OCI-LY1 (cell line): ENCODE data around the gene CPLX1.
"Not testable (repeated sequence)": the region's sequence is repeated elsewhere in the genome, so short reads cannot be mapped to it uniquely, and the experiment has no call there.

ENCODE experiments used
- H2AFZ ChIP-seq: fragments of 200-600 bp; sonication (generic), shearing (Covaris generic); 2 replicates; pipeline ENCODE4 v1.6.0; 2014; ENCODE audit warnings: antibody characterized with exemption, mild to moderate bottlenecking, low read length
- H3F3A ChIP-seq: fragments of 200-600 bp; sonication (generic), shearing (Covaris generic); 2 replicates; pipeline ENCODE4 v1.6.0; 2014; ENCODE audit warnings: mild to moderate bottlenecking, antibody characterized with exemption, low read length, moderate library complexity; ENCODE audit not compliant: insufficient read depth
- H3K27ac ChIP-seq: fragments of 200-600 bp; sonication (generic); 2 replicates; pipeline ENCODE4 v1.5.1; 2014; ENCODE audit warnings: low read length, mixed run types, mild to moderate bottlenecking, low read depth; ENCODE audit not compliant: poor library complexity, severe bottlenecking
- H3K27me3 ChIP-seq: fragments of 200-600 bp; sonication (generic); 2 replicates; pipeline ENCODE4 v1.6.0; 2014; ENCODE audit warnings: antibody characterized with exemption, mild to moderate bottlenecking, low read length, moderate library complexity; ENCODE audit not compliant: insufficient read depth
- H3K36me3 ChIP-seq: fragments of 200-600 bp; sonication (generic); 2 replicates; pipeline ENCODE4 v1.6.1; 2014; ENCODE audit warnings: mild to moderate bottlenecking, antibody characterized with exemption, low read length, moderate library complexity, mixed read lengths; ENCODE audit not compliant: insufficient read depth
- H3K4me1 ChIP-seq: fragments of 200-600 bp; sonication (generic); 2 replicates; pipeline ENCODE4 v1.5.1; 2014; ENCODE audit warnings: mild to moderate bottlenecking, low read length, moderate library complexity; ENCODE audit not compliant: insufficient read depth, severe bottlenecking
- H3K4me2 ChIP-seq: fragments of 200-600 bp; sonication (generic), shearing (Covaris generic); 2 replicates; pipeline ENCODE4 v1.6.1; 2014; ENCODE audit warnings: low read length
- H3K4me3 ChIP-seq: fragments of 200-600 bp; sonication (generic); 2 replicates; pipeline ENCODE4 v1.5.1; 2014; ENCODE audit warnings: low read length, low read depth, mild to moderate bottlenecking, mixed read lengths; ENCODE audit not compliant: poor library complexity, severe bottlenecking
- H3K79me2 ChIP-seq: fragments of 200-600 bp; shearing (Covaris generic); 2 replicates; pipeline ENCODE4 v1.6.1; 2016; ENCODE audit warnings: mixed run types, low read length, mixed read lengths; ENCODE audit not compliant: insufficient read depth
- H3K9ac ChIP-seq: fragments of 200-600 bp; sonication (generic), shearing (Covaris generic); 2 replicates; pipeline ENCODE4 v1.6.1; 2014; ENCODE audit warnings: mild to moderate bottlenecking, low read length, mixed read lengths
- H3K9me2 ChIP-seq: fragments of 200-600 bp; sonication (generic), shearing (Covaris generic); 2 replicates; pipeline ENCODE4 v1.6.1; 2014; ENCODE audit warnings: low read depth, mild to moderate bottlenecking, low read length, mixed read lengths
- H3K9me3 ChIP-seq: fragments of 200-600 bp; shearing (Covaris generic); 2 replicates; pipeline ENCODE4 v1.6.1; 2014; ENCODE audit warnings: low read length, mixed read lengths
- H4K20me1 ChIP-seq: fragments of 200-600 bp; sonication (generic), shearing (Covaris generic); 2 replicates; pipeline ENCODE4 v1.6.0; 2016; ENCODE audit warnings: mild to moderate bottlenecking, low read length; ENCODE audit not compliant: insufficient read depth
- EZH2 ChIP-seq: fragments of 200-600 bp; sonication (generic), shearing (Covaris generic); IDR thresholded peaks from 2 replicates; pipeline ENCODE4 v1.8.0; 2017; ENCODE audit warnings: borderline replicate concordance, mixed run types, mild to moderate bottlenecking, antibody characterized with exemption, low read length, moderate library complexity, mixed read lengths
- TF ChIP-seq, protein P1 (sequence below): fragments of 200-600 bp; sonication (generic), shearing (Covaris generic); IDR thresholded peaks from 2 replicates; pipeline ENCODE4 v1.5.1; 2017; ENCODE audit warnings: mild to moderate bottlenecking, antibody characterized with exemption, low read length, moderate library complexity, mixed read lengths

The CPLX1 gene

DNA sequence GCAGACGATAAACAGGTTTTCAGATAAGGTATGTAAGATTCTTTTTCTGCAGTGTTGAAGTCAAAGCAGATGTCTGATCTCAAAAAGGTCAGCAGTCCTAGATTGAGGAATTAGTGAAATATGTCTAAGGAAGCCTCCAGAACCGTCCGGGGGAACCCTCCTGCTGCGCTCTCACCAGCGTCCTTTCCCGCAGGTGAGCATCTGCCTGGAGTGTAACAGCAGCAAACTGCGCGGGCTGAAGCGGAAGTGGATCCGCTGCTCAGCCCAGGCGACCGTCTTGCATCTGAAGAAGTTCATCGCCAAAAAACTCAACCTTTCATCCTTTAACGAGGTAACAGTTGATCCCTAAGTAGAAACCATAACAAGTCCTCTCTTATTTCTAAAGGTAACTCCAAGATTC is 64.8 kb downstream of the CPLX1 start:
- Histone ChIP-seq H3K9me3 (no peaks in the 10 kb centered on the region), H3K4me1 (no peaks in the 10 kb centered on the region), H3F3A (no peaks in the 10 kb centered on the region), H3K9me2 (no peaks in the 10 kb centered on the region), H3K9ac (no peak overlapping the region), H3K27me3 (no peaks in the 10 kb centered on the region), H3K79me2 (no peaks in the 10 kb centered on the region), H3K4me3 (no peak overlapping the region), H3K36me3 (peaks cover 32% of the 10 kb centered on the region), H2AFZ (no peak overlapping the region), H4K20me1 (no peaks in the 10 kb centered on the region), H3K4me2 (no peak overlapping the region), H3K27ac (no peak overlapping the region)
- no peak for TF ChIP-seq EZH2
- TF ChIP-seq, protein P1, sequence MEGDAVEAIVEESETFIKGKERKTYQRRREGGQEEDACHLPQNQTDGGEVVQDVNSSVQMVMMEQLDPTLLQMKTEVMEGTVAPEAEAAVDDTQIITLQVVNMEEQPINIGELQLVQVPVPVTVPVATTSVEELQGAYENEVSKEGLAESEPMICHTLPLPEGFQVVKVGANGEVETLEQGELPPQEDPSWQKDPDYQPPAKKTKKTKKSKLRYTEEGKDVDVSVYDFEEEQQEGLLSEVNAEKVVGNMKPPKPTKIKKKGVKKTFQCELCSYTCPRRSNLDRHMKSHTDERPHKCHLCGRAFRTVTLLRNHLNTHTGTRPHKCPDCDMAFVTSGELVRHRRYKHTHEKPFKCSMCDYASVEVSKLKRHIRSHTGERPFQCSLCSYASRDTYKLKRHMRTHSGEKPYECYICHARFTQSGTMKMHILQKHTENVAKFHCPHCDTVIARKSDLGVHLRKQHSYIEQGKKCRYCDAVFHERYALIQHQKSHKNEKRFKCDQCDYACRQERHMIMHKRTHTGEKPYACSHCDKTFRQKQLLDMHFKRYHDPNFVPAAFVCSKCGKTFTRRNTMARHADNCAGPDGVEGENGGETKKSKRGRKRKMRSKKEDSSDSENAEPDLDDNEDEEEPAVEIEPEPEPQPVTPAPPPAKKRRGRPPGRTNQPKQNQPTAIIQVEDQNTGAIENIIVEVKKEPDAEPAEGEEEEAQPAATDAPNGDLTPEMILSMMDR, result no peak

DNA sequence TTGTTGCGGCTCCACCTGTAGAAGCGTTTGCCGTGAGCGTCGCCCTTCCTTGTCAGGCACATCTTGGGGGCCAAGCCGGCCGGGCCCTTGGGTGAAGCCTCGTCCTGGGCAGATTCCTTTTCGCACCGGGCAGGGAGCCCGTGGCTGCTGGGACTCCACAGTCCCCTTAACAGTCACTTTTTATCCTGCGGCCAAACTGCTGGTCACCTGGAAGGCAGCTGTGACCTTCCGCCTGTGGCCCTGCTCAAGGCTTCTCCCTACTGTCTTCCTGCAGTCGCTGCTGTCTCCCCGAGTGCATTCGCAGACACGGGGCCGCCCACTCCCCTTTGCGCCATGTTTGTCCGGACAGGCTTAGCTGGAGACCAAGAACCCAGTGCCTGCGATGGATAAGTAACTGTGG is 65.3 kb downstream of the CPLX1 start:
- TF ChIP-seq, protein P1, result no peak
- TF ChIP-seq EZH2, result no peak

DNA sequence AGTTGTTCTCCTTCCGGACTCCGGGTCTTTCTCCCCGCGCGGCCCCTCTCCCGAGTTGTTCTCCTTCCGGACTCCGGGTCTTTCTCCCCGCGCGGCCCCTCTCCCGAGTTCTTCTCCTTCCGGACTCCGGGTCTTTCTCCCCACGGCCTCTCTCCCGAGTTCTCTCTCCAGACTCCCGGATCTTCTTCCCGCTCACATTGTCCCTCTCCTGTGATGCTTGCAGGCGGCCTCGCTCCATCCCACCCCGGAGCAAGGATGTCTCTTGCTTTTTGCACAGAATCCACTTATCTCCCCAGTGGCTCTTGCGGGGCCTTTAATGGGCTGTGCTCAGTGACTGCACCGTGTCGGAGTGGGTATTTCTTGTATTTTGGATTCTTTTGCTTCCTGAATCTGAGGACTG is 66.1 kb downstream of the CPLX1 start:
- H3K9ac ChIP-seq, H3K9me2 ChIP-seq, H3K27ac ChIP-seq, H3K79me2 ChIP-seq, H3K27me3 ChIP-seq, H4K20me1 ChIP-seq, H3K4me2 ChIP-seq, H3K4me1 ChIP-seq, H3K4me3 ChIP-seq, H3K9me3 ChIP-seq, H3F3A ChIP-seq, H2AFZ ChIP-seq: not testable (repeated sequence)
- peaks cover 28% of the 10 kb centered on the region for H3K36me3 ChIP-seq

More for the DNA sequence above, 65.3 kb downstream of the CPLX1 start:
- Histone ChIP-seq H2AFZ (no peak overlapping the region), H3K9me3 (no peaks in the 10 kb centered on the region), H3F3A (no peaks in the 10 kb centered on the region), H3K36me3 (peaks cover 28% of the 10 kb centered on the region), H3K79me2 (no peaks in the 10 kb centered on the region), H3K4me1 (no peaks in the 10 kb centered on the region), H3K9ac (no peak overlapping the region), H3K27me3 (no peaks in the 10 kb centered on the region), H3K4me3 (no peak overlapping the region), H4K20me1 (no peaks in the 10 kb centered on the region), H3K27ac (no peak overlapping the region), H3K9me2 (no peaks in the 10 kb centered on the region), H3K4me2 (no peak overlapping the region)

DNA sequence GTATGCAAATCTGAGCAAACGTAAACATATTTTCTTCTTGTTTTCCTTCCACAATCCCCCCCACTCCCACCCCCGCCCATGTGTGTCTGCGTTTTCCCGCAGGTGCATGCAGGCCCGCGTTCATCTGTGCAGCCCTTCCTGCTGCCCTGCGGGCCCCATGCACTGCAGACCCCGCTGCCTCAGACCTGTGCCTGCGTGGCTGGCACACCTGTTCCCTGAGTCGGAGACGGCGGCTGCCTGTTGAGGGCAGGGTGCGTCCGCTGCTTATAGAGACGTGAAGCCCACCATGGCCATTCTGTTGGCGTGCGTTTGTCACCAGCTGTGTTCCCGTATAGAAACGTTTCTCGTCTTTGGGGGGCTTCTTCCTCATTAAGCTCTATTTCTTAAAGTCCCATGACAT is 68.8 kb downstream of the CPLX1 start:
- Histone ChIP-seq H3K4me2 (no peak overlapping the region), H4K20me1 (no peaks in the 10 kb centered on the region), H3K4me3 (no peak overlapping the region), H3K79me2 (no peaks in the 10 kb centered on the region), H3K9me2 (no peaks in the 10 kb centered on the region), H3F3A (no peaks in the 10 kb centered on the region), H3K36me3 (peaks cover 17% of the 10 kb centered on the region), H3K4me1 (no peaks in the 10 kb centered on the region), H3K9ac (no peak overlapping the region), H2AFZ (no peak overlapping the region), H3K9me3 (no peaks in the 10 kb centered on the region), H3K27me3 (no peaks in the 10 kb centered on the region), H3K27ac (no peak overlapping the region)
- TF ChIP-seq EZH2, result no peak
- TF ChIP-seq, protein P1, result no peak
